Bronchial epithelial cell (primary cell): ENCODE data around the gene GMCL1. TPM values are rescaled to one million over a fixed set of nuclear protein-coding genes. Genes with fewer than 3 reads are reported as not detected.
"Not testable (repeated sequence)": the region's sequence is repeated elsewhere in the genome, so short reads cannot be mapped to it uniquely, and the experiment has no call there.

Experiments used
- DNase-seq: peaks from one replicate; pipeline ENCODE4 v3.0.0-alpha.2; 2010; ENCODE audit warnings: low read depth
- FAIRE-seq: peaks from 2 replicates; lab custom pipeline; 2011; peaks lifted over from hg19 to GRCh38; lab: Jason Lieb, UNC
- H3K27me3 ChIP-seq: 2 replicates; pipeline ENCODE4 v1.5.1; 2011; ENCODE audit warnings: low read length; ENCODE audit not compliant: control insufficient read depth, insufficient read depth
- H3K36me3 ChIP-seq: 2 replicates; pipeline ENCODE4 v1.5.1; 2011; ENCODE audit warnings: low read length; ENCODE audit not compliant: control insufficient read depth, insufficient read depth
- H3K4me3 ChIP-seq: 2 replicates; pipeline ENCODE4 v1.5.1; 2011; ENCODE audit warnings: mild to moderate bottlenecking, low read depth, low read length, control low read depth
- CTCF ChIP-seq: IDR thresholded peaks from 2 replicates; pipeline ENCODE4 v1.5.1; 2011; ENCODE audit warnings: mild to moderate bottlenecking, moderate library complexity, low read length, control low read depth, inconsistent platforms; ENCODE audit not compliant: insufficient read depth, severe bottlenecking
- total RNA-seq: library from RNA; depleted of rRNA; stranded (reverse); fragments of >200 nt; gene quantifications from 2 replicates; pipeline ENCODE4 v1.2.1, GENCODE V29; 2014

The GMCL1 gene
- total RNA-seq, 1 donor from 2014 or later, result 9.5 TPM

DNA sequence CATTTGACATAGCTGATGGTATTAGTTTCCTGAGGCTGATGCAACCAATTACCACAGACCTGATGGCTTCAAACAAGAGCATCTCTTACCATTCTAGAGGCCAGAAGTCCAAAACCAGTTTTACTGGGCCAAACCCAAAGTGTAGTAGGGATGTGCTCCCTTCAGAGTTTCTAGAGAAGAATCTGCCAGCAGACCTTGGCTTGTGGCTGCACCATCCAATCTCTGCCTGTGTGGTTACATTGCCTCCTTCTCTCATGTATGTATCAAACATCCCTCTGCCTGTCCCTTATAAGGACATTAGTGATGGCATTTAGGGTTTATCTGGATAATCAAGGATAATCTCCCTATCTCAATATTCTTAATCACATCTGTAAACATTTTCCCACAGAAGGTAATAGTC is 59.8 kb downstream of the GMCL1 start:
- H3K36me3 ChIP-seq, result no peaks in the 10 kb centered on the region
- H3K4me3 ChIP-seq, result no peak overlapping the region
- no peak for DNase-seq
- no peak for FAIRE-seq
- H3K27me3 ChIP-seq, result no peaks in the 10 kb centered on the region
- TF ChIP-seq CTCF, result no peak

- no peak for FAIRE-seq
- H3K36me3 ChIP-seq, result peaks cover 1% of the 10 kb centered on the region
- no peaks in the 10 kb centered on the region for H3K27me3 ChIP-seq
- TF ChIP-seq CTCF, result no peak
- DNase-seq, result peak; percentile 28
- no peak overlapping the region for H3K4me3 ChIP-seq
These were observed 61.4 kb downstream of the GMCL1 start for GRCh38 chr2:69890881-69891280.

GRCh38 chr2:69892838-69893424 is 63.5 kb downstream of the GMCL1 start:
- H3K27me3 ChIP-seq, H3K36me3 ChIP-seq, H3K4me3 ChIP-seq, DNase-seq, FAIRE-seq: not testable (repeated sequence)

GRCh38 chr2:69893684-69894551 is 64.5 kb downstream of the GMCL1 start, which contains the start of gene SNRNP27:
SNRNP27 (plus strand) TSS chr2:69893956; CDS start chr2:69893985, 29 bp downstream.
- Histone ChIP-seq H3K27me3 (no peaks in the 10 kb centered on the region), H3K36me3 (peaks cover 1% of the 10 kb centered on the region), H3K4me3 (peak within 1 kb of the TSS; percentile 76)
- no peak for TF ChIP-seq CTCF
- FAIRE-seq (no peak), DNase-seq (peak; percentile 78)

- peak overlapping the region; percentile 76 for H3K4me3 ChIP-seq
- not testable (repeated sequence) for DNase-seq, H3K27me3 ChIP-seq, H3K36me3 ChIP-seq, FAIRE-seq
These were observed 65.3 kb downstream of the GMCL1 start for GRCh38 chr2:69894737-69895136.

DNA sequence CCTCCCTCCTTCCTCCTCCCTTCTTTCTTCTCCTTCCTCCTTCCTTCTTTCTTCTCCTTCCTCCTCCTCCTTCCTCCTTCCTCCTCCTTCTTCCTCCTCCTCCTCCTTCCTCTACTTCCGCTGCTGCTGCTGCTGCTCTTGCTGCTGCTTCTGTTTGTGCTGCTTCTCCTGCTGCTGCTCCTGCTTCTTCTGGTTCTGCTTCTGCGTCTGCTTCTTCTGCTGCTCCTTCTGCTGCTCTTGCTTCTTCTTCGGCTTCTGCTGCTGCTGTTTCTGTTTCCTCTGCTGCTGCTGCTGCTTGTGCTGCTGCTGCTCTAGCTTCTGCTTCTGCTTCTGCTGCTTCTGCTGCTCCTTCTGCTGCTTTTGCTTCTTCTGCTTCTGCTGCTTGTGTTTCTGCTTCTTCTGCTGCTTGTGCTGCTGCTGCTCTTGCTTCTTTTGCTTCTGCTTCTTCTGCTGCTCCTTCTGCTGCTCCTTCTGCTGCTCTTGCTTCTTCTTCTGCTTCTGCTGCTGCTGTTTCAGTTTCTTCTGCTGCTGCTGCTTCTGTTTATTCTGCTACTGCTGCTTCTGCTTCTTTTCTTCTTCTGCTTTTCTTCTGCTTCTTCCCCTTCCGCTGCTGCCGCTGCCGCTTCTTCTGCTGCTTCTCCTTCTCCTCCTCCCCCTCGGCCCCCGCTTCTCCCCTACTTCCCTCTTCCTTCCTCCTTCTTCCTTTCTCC is 72.9 kb downstream of the GMCL1 start:
- DNase-seq, result no peak
- no peaks in the 10 kb centered on the region for H3K27me3 ChIP-seq
- H3K4me3 ChIP-seq, result no peak overlapping the region
- FAIRE-seq, result peak; percentile 75
- TF ChIP-seq CTCF, result no peak
- H3K36me3 ChIP-seq, result peaks cover 11% of the 10 kb centered on the region
